GM20000 (cell line): Measurements from ENCODE around the gene NAALADL2.
"Not testable (repeated sequence)": the region's sequence is repeated elsewhere in the genome, so short reads cannot be mapped to it uniquely, and the experiment has no call there.

Source experiments
- DNase-seq: peaks from one replicate; pipeline ENCODE4 v3.0.0; 2012; ENCODE audit warnings: low spot score
- CTCF ChIP-seq: IDR thresholded peaks from 2 replicates; pipeline ENCODE4 v1.5.1; 2012; ENCODE audit warnings: mild to moderate bottlenecking, control low read depth; ENCODE audit errors: extremely low read depth, missing control alignments

The NAALADL2 gene

GRCh38 chr3:175805825-175806224, 946.7 kb downstream of the NAALADL2 start:
- DNase-seq, result no peak
- no peak for TF ChIP-seq CTCF

- no peak for TF ChIP-seq CTCF
- no peak for DNase-seq
Observed at GRCh38 chr3:175807175-175807574, 948.0 kb downstream of the NAALADL2 start.

GRCh38 chr3:175818811-175819464, 959.8 kb downstream of the NAALADL2 start:
- DNase-seq, result no peak
- TF ChIP-seq CTCF, result no peak

- not testable (repeated sequence) for DNase-seq
Observed at GRCh38 chr3:175822766-175823491, 963.8 kb downstream of the NAALADL2 start.

GRCh38 chr3:175825016-175825580, 966.0 kb downstream of the NAALADL2 start:
- DNase-seq, result not testable (repeated sequence)

GRCh38 chr3:175826759-175827158, 967.6 kb downstream of the NAALADL2 start:
- TF ChIP-seq CTCF, result no peak
- DNase-seq, result no peak

- DNase-seq, result not testable (repeated sequence)
Observed at GRCh38 chr3:175829809-175830208, 970.7 kb downstream of the NAALADL2 start.

- DNase-seq, result not testable (repeated sequence)
Observed at GRCh38 chr3:175835763-175836162, 976.6 kb downstream of the NAALADL2 start.

- no peak for DNase-seq
- TF ChIP-seq CTCF, result no peak
Observed at GRCh38 chr3:175836617-175837016, 977.5 kb downstream of the NAALADL2 start.
